B cell (primary cell): ENCODE results near the gene TBC1D32.

Source experiments
- EZH2 ChIP-seq: IDR thresholded peaks from 2 replicates; pipeline ENCODE4 v1.6.1; 2012; ENCODE audit warnings: borderline replicate concordance, low read depth, mild to moderate bottlenecking, moderate library complexity, low read length; ENCODE audit not compliant: insufficient read depth, poor library complexity, severe bottlenecking
- TF ChIP-seq, protein P1 (sequence below): fragments of 200-600 bp; IDR thresholded peaks from one replicate; pipeline ENCODE4 v1.8.0; 2022; ENCODE audit warnings: antibody characterized with exemption, mild to moderate bottlenecking

DNA sequence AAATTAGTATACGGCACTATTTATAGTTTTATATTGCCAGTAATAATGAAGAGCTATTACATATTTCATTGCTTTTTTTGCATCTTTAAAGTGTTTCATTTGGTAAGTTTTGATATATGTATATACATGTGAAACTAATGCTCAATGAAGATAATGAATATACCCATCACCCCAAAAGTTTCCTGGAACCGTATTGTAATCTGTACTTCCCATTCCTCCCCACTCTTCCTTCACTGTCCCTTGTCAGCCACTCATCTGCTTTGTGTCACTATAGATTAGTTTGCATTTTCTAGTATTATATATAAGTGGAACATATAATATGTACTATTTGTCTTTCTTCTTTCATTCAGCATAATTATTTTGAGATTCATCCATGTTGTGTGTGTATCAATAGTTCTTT lies 10.3 kb upstream of the TBC1D32 start:
- TF ChIP-seq, protein P1, sequence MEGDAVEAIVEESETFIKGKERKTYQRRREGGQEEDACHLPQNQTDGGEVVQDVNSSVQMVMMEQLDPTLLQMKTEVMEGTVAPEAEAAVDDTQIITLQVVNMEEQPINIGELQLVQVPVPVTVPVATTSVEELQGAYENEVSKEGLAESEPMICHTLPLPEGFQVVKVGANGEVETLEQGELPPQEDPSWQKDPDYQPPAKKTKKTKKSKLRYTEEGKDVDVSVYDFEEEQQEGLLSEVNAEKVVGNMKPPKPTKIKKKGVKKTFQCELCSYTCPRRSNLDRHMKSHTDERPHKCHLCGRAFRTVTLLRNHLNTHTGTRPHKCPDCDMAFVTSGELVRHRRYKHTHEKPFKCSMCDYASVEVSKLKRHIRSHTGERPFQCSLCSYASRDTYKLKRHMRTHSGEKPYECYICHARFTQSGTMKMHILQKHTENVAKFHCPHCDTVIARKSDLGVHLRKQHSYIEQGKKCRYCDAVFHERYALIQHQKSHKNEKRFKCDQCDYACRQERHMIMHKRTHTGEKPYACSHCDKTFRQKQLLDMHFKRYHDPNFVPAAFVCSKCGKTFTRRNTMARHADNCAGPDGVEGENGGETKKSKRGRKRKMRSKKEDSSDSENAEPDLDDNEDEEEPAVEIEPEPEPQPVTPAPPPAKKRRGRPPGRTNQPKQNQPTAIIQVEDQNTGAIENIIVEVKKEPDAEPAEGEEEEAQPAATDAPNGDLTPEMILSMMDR = no peak
- no peak for TF ChIP-seq EZH2
